NT2/D1 (cell line): ENCODE measurements around the gene IQCK.

ENCODE experiments used
- SUZ12 ChIP-seq: IDR thresholded peaks from 2 replicates; pipeline ENCODE4 v1.6.1; 2011; ENCODE audit not compliant: insufficient read length, insufficient read depth; ENCODE audit errors: extremely low read depth
- YY1 ChIP-seq: IDR thresholded peaks from 2 replicates; pipeline ENCODE4 v1.6.1; 2011; ENCODE audit not compliant: insufficient read length, insufficient read depth
- ZNF274 ChIP-seq: IDR thresholded peaks from 2 replicates; pipeline ENCODE4 v1.6.1; 2011; ENCODE audit warnings: mild to moderate bottlenecking, low read depth, low read length

DNA sequence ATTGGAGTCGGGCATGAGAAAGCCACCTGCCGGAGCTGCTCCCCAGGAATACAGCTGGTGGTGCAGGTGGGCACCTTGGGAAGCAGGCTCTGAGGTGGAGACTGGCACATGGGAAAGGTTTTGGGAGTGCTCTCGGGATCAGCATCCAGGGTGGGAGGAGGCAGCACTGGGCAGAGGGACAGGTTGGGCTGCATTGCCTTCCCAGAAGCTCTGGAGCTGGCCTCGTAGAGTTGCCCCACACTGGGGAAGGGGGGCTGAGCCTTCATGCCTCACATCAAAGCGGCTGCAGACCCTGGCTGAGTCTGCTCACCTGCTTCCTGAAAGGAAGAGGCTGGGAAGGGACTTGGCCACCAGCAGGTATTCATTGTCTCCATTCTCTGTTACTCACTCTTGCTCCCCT, 180.1 kb downstream of the IQCK start:
- no peak for TF ChIP-seq YY1
- TF ChIP-seq SUZ12 = no peak
- TF ChIP-seq ZNF274 = no peak
